Glutamatergic neuron (in vitro differentiated cells): ENCODE results near the gene MTHFD1L. TPM values are rescaled to one million over a fixed set of nuclear protein-coding genes. Genes with fewer than 3 reads are reported as not detected.

Source experiments
- DNase-seq: peaks from one replicate; pipeline ENCODE4 v3.0.0; 2022
- H3K27ac Mint-ChIP-seq: one replicate; pipeline ENCODE4 v1.8.0; 2020; ENCODE audit warnings: mild to moderate bottlenecking, mixed read lengths, inconsistent platforms; ENCODE audit not compliant: unreplicated experiment
- H3K27me3 Mint-ChIP-seq: one replicate; pipeline ENCODE4 v1.8.0; 2020; ENCODE audit warnings: mild to moderate bottlenecking, moderate library complexity, mixed read lengths, inconsistent platforms; ENCODE audit not compliant: unreplicated experiment
- H3K36me3 Mint-ChIP-seq: one replicate; pipeline ENCODE4 v1.8.0; 2020; ENCODE audit warnings: mild to moderate bottlenecking, mixed read lengths, inconsistent platforms; ENCODE audit not compliant: unreplicated experiment
- H3K4me1 Mint-ChIP-seq: one replicate; pipeline ENCODE4 v1.8.0; 2020; ENCODE audit warnings: mild to moderate bottlenecking, low read depth, mixed read lengths, inconsistent platforms; ENCODE audit not compliant: unreplicated experiment
- H3K4me3 Mint-ChIP-seq: one replicate; pipeline ENCODE4 v1.8.0; 2020; ENCODE audit warnings: mild to moderate bottlenecking, mixed read lengths, inconsistent platforms; ENCODE audit not compliant: unreplicated experiment
- H3K9me3 Mint-ChIP-seq: one replicate; pipeline ENCODE4 v1.8.0; 2020; ENCODE audit warnings: mild to moderate bottlenecking, moderate library complexity, mixed read lengths, inconsistent platforms; ENCODE audit not compliant: unreplicated experiment
- total RNA-seq: library from RNA; stranded (reverse); fragmentation: NEBNext Ultra II Directional; extraction: Animal tissue kit (Norgen Biotek cat#: 25700); gene quantifications from one replicate; pipeline ENCODE4 v1.2.1, GENCODE V29; 2021; ENCODE audit not compliant: unreplicated experiment
- TF ChIP-seq, protein P1 (sequence below): fragments of 200-600 bp; sonication (generic); IDR thresholded peaks from one replicate; pipeline ENCODE4 v1.5.0; 2021; ENCODE audit not compliant: partially characterized antibody, unreplicated experiment

Gene MTHFD1L
- total RNA-seq, 1 donor from 2014 or later, result 35.9 TPM

DNA sequence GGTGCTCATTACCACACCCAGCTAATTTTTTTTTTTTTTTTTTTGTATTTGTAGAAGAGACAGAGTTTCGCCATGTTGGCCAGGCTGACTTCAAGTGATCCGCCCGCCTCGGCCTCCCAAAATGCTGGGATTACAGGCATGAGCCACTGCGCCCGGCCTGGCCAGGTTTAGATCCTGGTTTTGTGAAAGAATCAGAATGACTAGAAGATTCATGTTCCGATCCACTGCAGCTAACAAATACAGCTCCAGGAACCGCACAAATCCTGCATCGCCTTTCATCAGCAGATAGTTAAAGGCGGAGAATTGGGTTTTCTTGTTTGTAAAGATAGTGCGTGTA lies 223.1 kb downstream of the MTHFD1L start:
- DNase-seq, result no peak
- Mint-ChIP-seq H3K9me3 (peaks cover 2% of the 10 kb centered on the region), H3K27me3 (peaks cover 1% of the 10 kb centered on the region), H3K4me1 (no peaks in the 10 kb centered on the region), H3K27ac (no peak overlapping the region), H3K4me3 (no peak overlapping the region), H3K36me3 (no peaks in the 10 kb centered on the region)
- TF ChIP-seq, protein P1, sequence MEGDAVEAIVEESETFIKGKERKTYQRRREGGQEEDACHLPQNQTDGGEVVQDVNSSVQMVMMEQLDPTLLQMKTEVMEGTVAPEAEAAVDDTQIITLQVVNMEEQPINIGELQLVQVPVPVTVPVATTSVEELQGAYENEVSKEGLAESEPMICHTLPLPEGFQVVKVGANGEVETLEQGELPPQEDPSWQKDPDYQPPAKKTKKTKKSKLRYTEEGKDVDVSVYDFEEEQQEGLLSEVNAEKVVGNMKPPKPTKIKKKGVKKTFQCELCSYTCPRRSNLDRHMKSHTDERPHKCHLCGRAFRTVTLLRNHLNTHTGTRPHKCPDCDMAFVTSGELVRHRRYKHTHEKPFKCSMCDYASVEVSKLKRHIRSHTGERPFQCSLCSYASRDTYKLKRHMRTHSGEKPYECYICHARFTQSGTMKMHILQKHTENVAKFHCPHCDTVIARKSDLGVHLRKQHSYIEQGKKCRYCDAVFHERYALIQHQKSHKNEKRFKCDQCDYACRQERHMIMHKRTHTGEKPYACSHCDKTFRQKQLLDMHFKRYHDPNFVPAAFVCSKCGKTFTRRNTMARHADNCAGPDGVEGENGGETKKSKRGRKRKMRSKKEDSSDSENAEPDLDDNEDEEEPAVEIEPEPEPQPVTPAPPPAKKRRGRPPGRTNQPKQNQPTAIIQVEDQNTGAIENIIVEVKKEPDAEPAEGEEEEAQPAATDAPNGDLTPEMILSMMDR, result no peak

DNA sequence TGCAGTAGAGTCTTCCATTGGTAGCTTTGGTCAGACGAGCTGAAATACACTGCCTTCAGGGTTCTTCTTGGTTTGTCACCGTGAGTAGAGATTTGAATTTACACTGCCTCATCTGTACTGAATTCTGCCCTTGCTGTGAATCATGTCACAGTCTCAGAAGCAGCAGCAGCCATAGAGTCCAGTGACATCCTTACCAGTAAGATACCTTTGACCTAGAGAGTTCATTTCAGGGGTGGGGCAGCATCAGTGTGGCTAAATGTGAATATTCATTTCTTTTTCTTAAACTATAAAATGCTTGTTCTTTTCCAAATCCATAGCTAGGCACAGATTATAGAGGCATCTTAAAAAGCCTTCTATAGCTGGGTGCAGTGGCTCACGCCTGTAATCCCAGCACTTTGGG lies 223.5 kb downstream of the MTHFD1L start:
- DNase-seq, result no peak
- H3K4me1 Mint-ChIP-seq, result no peaks in the 10 kb centered on the region
- H3K9me3 Mint-ChIP-seq, result peaks cover 2% of the 10 kb centered on the region
- peaks cover 1% of the 10 kb centered on the region for H3K27me3 Mint-ChIP-seq
- H3K36me3 Mint-ChIP-seq, result no peaks in the 10 kb centered on the region
- TF ChIP-seq, protein P1, result no peak
- H3K27ac Mint-ChIP-seq, result no peak overlapping the region
- no peak overlapping the region for H3K4me3 Mint-ChIP-seq

DNA sequence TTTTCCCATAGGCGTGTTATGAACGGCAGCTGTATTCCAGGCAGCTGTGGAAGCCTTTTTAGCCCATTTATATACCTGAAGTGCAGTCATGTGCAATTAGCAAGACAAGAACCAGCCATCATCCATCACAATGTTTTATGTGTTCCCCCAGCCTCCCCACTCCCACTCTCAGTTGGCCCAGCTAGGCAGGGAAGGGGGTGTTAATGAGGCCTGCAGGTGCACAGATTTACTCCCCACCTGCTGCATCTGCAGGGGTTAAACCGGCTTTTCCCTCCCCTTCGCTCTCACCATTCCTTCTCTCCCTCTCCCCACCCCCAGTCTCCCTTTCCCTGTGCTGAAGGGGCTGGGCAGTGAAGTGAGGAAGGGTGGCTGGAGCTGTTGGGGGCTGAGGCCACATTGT lies 224.5 kb downstream of the MTHFD1L start:
- Mint-ChIP-seq H3K27me3 (peaks cover 1% of the 10 kb centered on the region), H3K4me3 (no peak overlapping the region), H3K9me3 (no peaks in the 10 kb centered on the region), H3K36me3 (no peaks in the 10 kb centered on the region), H3K27ac (no peak overlapping the region), H3K4me1 (no peaks in the 10 kb centered on the region)
- no peak for DNase-seq
- TF ChIP-seq, protein P1, result no peak

DNA sequence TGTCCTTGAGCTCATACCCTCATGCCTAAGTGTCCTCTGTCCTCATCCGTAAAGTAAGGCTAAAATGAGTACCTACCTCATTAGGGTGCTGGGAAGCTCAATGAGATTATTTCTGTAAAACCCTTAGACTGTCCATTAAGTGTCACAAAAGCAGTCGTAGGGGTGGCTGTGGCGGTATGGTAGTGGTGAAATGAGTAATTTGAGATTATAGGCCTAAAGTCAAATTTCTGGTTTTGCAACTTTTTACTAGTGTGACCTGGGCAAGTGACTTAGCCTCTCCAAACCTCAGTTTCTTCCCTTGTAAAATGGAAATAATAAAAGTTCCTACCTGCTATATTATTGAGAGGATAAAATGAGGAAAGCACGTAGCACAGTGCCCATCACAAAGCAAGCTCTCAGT lies 226.1 kb downstream of the MTHFD1L start:
- Mint-ChIP-seq H3K27ac (no peak overlapping the region), H3K27me3 (peaks cover 1% of the 10 kb centered on the region), H3K36me3 (no peaks in the 10 kb centered on the region), H3K9me3 (no peaks in the 10 kb centered on the region), H3K4me1 (no peaks in the 10 kb centered on the region), H3K4me3 (no peak overlapping the region)
- TF ChIP-seq, protein P1, result no peak
- DNase-seq, result no peak

DNA sequence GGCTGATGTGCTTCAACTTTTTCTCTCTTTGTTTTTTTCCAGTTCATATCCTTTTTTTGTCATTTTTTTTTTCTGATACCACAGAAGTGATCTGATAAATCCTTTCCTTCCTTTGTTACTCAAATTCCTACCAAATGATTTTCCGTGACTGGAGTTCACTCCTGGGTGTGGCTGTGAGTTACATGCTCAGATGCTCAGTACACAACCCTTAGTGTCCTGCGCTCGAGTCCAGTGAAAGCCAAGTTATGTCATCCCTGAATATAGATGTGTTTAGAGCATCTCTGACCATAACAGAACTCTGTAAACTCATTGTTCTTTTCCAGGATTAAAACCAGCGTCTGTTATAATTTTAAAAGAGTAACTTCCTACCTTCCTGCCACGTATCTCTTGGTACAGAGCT lies 227.1 kb downstream of the MTHFD1L start:
- Mint-ChIP-seq H3K4me1 (no peaks in the 10 kb centered on the region), H3K9me3 (no peaks in the 10 kb centered on the region), H3K27ac (no peak overlapping the region), H3K27me3 (peaks cover 1% of the 10 kb centered on the region), H3K4me3 (no peak overlapping the region), H3K36me3 (no peaks in the 10 kb centered on the region)
- TF ChIP-seq, protein P1, result no peak
- no peak for DNase-seq
